GM23338 (cell line): Measurements from ENCODE around the gene TFPI2.

ENCODE experiments used
- CREB1 ChIP-seq: fragments of 250-450 bp; sonication (Bioruptor Pico); IDR thresholded peaks from 2 replicates; pipeline ENCODE4 v1.5.0; 2020; ENCODE audit warnings: low read depth, mild to moderate bottlenecking, moderate library complexity
- EZH2 ChIP-seq: fragments of 200-600 bp; sonication (generic); IDR thresholded peaks from one replicate; pipeline ENCODE4 v1.8.0; 2017; ENCODE audit warnings: antibody characterized with exemption, mild to moderate bottlenecking, low read depth; ENCODE audit not compliant: unreplicated experiment
- EZH2phosphoT487 ChIP-seq: fragments of 200-600 bp; sonication (generic); IDR thresholded peaks from one replicate; pipeline ENCODE4 v1.8.1; 2018; ENCODE audit warnings: antibody characterized with exemption; ENCODE audit not compliant: unreplicated experiment
- JUNB ChIP-seq: IDR thresholded peaks from one replicate; pipeline ENCODE4 v1.6.1; 2016; ENCODE audit warnings: antibody characterized with exemption; ENCODE audit not compliant: unreplicated experiment
- NANOG ChIP-seq: IDR thresholded peaks from 2 replicates; pipeline ENCODE4 v1.6.1; 2016; ENCODE audit warnings: antibody characterized with exemption, borderline replicate concordance
- POLR2AphosphoS5 ChIP-seq: IDR thresholded peaks from 2 replicates; pipeline ENCODE4 v1.6.1; 2016; ENCODE audit warnings: antibody characterized with exemption, low read depth
- STAT1 ChIP-seq: IDR thresholded peaks from one replicate; pipeline ENCODE4 v1.6.1; 2016; ENCODE audit warnings: antibody characterized with exemption; ENCODE audit not compliant: unreplicated experiment
- ZNF114 ChIP-seq: fragments of 250-450 bp; sonication (Bioruptor Pico); IDR thresholded peaks from 2 replicates; pipeline ENCODE4 v1.5.0; 2020; ENCODE audit warnings: mild to moderate bottlenecking, moderate library complexity
- ZNF331 ChIP-seq: fragments of 250-450 bp; sonication (Bioruptor Pico); IDR thresholded peaks from 2 replicates; pipeline ENCODE4 v1.5.0; 2020; ENCODE audit warnings: low read depth, mild to moderate bottlenecking, moderate library complexity
- TF ChIP-seq, protein P1 (sequence below), 2 experiments: fragments of 200-600 bp in 1 of 2; sonication (generic) in 1 of 2; conservative IDR thresholded peaks; 2 replicates each; pipeline versions ENCODE4 v1.5.1 to v1.6.1; 2016 to 2017; ENCODE audit warnings: antibody characterized with exemption in 2 of 2, low read depth in 2 of 2, mild to moderate bottlenecking in 2 of 2, moderate library complexity in 1 of 2
- TF ChIP-seq, protein P2 (sequence below): IDR thresholded peaks from one replicate; pipeline ENCODE4 v1.6.1; 2018; ENCODE audit warnings: antibody characterized with exemption; ENCODE audit not compliant: unreplicated experiment
- TF ChIP-seq, protein P3 (sequence below): fragments of 250-450 bp; sonication (Bioruptor Pico); IDR thresholded peaks from 2 replicates; pipeline ENCODE4 v1.5.0; 2020; ENCODE audit warnings: mild to moderate bottlenecking, moderate library complexity
- TF ChIP-seq, protein P4 (sequence below): IDR thresholded peaks from 2 replicates; pipeline ENCODE4 v1.6.1; 2016; ENCODE audit warnings: antibody characterized with exemption

DNA sequence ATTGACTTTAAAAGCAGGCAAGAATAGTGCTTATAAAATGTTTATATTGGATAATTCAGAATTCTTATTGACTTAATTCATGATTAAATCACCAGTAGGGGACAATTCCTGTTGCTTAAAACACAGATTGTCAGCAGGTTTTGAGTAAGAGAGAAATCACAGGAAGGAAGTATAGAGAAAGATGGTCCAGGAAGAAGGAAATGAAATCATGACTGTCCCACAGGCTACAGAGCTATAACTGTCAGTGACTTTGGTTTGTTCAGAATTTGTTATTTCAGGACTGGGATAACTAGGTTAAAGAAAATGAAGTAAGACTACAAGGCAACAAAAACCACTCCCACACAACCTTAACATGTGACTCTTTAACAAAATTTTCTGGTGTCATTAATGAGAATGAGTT is 22.6 kb upstream of the TFPI2 start:
- TF ChIP-seq, protein P1, sequence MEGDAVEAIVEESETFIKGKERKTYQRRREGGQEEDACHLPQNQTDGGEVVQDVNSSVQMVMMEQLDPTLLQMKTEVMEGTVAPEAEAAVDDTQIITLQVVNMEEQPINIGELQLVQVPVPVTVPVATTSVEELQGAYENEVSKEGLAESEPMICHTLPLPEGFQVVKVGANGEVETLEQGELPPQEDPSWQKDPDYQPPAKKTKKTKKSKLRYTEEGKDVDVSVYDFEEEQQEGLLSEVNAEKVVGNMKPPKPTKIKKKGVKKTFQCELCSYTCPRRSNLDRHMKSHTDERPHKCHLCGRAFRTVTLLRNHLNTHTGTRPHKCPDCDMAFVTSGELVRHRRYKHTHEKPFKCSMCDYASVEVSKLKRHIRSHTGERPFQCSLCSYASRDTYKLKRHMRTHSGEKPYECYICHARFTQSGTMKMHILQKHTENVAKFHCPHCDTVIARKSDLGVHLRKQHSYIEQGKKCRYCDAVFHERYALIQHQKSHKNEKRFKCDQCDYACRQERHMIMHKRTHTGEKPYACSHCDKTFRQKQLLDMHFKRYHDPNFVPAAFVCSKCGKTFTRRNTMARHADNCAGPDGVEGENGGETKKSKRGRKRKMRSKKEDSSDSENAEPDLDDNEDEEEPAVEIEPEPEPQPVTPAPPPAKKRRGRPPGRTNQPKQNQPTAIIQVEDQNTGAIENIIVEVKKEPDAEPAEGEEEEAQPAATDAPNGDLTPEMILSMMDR (conservative IDR thresholded peaks at IDR 0.05; ENCODE audit: low read depth in 2 of 2) = no peak
- no peak for TF ChIP-seq EZH2
- TF ChIP-seq, protein P2, sequence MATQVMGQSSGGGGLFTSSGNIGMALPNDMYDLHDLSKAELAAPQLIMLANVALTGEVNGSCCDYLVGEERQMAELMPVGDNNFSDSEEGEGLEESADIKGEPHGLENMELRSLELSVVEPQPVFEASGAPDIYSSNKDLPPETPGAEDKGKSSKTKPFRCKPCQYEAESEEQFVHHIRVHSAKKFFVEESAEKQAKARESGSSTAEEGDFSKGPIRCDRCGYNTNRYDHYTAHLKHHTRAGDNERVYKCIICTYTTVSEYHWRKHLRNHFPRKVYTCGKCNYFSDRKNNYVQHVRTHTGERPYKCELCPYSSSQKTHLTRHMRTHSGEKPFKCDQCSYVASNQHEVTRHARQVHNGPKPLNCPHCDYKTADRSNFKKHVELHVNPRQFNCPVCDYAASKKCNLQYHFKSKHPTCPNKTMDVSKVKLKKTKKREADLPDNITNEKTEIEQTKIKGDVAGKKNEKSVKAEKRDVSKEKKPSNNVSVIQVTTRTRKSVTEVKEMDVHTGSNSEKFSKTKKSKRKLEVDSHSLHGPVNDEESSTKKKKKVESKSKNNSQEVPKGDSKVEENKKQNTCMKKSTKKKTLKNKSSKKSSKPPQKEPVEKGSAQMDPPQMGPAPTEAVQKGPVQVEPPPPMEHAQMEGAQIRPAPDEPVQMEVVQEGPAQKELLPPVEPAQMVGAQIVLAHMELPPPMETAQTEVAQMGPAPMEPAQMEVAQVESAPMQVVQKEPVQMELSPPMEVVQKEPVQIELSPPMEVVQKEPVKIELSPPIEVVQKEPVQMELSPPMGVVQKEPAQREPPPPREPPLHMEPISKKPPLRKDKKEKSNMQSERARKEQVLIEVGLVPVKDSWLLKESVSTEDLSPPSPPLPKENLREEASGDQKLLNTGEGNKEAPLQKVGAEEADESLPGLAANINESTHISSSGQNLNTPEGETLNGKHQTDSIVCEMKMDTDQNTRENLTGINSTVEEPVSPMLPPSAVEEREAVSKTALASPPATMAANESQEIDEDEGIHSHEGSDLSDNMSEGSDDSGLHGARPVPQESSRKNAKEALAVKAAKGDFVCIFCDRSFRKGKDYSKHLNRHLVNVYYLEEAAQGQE = no peak
- TF ChIP-seq CREB1 (CRISPR knock-in tag) = no peak
- no peak for TF ChIP-seq POLR2AphosphoS5
- no peak for TF ChIP-seq JUNB
- TF ChIP-seq, protein P3, sequence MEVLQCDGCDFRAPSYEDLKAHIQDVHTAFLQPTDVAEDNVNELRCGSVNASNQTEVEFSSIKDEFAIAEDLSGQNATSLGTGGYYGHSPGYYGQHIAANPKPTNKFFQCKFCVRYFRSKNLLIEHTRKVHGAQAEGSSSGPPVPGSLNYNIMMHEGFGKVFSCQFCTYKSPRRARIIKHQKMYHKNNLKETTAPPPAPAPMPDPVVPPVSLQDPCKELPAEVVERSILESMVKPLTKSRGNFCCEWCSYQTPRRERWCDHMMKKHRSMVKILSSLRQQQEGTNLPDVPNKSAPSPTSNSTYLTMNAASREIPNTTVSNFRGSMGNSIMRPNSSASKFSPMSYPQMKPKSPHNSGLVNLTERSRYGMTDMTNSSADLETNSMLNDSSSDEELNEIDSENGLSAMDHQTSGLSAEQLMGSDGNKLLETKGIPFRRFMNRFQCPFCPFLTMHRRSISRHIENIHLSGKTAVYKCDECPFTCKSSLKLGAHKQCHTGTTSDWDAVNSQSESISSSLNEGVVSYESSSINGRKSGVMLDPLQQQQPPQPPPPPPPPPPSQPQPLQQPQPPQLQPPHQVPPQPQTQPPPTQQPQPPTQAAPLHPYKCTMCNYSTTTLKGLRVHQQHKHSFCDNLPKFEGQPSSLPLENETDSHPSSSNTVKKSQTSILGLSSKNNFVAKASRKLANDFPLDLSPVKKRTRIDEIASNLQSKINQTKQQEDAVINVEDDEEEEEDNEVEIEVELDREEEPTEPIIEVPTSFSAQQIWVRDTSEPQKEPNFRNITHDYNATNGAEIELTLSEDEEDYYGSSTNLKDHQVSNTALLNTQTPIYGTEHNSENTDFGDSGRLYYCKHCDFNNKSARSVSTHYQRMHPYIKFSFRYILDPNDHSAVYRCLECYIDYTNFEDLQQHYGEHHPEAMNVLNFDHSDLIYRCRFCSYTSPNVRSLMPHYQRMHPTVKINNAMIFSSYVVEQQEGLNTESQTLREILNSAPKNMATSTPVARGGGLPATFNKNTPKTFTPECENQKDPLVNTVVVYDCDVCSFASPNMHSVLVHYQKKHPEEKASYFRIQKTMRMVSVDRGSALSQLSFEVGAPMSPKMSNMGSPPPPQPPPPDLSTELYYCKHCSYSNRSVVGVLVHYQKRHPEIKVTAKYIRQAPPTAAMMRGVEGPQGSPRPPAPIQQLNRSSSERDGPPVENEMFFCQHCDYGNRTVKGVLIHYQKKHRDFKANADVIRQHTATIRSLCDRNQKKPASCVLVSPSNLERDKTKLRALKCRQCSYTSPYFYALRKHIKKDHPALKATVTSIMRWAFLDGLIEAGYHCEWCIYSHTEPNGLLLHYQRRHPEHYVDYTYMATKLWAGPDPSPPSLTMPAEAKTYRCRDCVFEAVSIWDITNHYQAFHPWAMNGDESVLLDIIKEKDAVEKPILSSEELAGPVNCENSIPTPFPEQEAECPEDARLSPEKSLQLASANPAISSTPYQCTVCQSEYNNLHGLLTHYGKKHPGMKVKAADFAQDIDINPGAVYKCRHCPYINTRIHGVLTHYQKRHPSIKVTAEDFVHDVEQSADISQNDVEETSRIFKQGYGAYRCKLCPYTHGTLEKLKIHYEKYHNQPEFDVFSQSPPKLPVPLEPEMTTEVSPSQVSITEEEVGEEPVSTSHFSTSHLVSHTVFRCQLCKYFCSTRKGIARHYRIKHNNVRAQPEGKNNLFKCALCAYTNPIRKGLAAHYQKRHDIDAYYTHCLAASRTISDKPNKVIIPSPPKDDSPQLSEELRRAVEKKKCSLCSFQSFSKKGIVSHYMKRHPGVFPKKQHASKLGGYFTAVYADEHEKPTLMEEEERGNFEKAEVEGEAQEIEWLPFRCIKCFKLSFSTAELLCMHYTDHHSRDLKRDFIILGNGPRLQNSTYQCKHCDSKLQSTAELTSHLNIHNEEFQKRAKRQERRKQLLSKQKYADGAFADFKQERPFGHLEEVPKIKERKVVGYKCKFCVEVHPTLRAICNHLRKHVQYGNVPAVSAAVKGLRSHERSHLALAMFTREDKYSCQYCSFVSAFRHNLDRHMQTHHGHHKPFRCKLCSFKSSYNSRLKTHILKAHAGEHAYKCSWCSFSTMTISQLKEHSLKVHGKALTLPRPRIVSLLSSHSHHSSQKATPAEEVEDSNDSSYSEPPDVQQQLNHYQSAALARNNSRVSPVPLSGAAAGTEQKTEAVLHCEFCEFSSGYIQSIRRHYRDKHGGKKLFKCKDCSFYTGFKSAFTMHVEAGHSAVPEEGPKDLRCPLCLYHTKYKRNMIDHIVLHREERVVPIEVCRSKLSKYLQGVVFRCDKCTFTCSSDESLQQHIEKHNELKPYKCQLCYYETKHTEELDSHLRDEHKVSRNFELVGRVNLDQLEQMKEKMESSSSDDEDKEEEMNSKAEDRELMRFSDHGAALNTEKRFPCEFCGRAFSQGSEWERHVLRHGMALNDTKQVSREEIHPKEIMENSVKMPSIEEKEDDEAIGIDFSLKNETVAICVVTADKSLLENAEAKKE (CRISPR knock-in tag) = no peak
- no peak for TF ChIP-seq ZNF114 (CRISPR knock-in tag)
- TF ChIP-seq, protein P4, sequence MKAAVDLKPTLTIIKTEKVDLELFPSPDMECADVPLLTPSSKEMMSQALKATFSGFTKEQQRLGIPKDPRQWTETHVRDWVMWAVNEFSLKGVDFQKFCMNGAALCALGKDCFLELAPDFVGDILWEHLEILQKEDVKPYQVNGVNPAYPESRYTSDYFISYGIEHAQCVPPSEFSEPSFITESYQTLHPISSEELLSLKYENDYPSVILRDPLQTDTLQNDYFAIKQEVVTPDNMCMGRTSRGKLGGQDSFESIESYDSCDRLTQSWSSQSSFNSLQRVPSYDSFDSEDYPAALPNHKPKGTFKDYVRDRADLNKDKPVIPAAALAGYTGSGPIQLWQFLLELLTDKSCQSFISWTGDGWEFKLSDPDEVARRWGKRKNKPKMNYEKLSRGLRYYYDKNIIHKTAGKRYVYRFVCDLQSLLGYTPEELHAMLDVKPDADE = no peak
- TF ChIP-seq NANOG = no peak
- no peak for TF ChIP-seq EZH2phosphoT487
- no peak for TF ChIP-seq STAT1
- no peak for TF ChIP-seq ZNF331 (CRISPR knock-in tag)
